ENCODE measurements around the gene PRPS2.

- TF ChIP-seq POLR2A (IDR thresholded peaks at IDR 0.05) (no peak), CTCF (IDR thresholded peaks at IDR 0.05) (no peak)
Observed at GRCh38 chrX:12817528-12817927, 26.3 kb downstream of the PRPS2 start.

Measured in breast epithelium (tissue), 3 donors.